Measurements from ENCODE around the gene ADAT3.

ADAT3 gene

GRCh38 chr19:1956868-1957492, 51.8 kb downstream of the ADAT3 start:
- DNase-seq (ENCODE audit: low read depth in 2 of 2), result no peak

- no peak for DNase-seq (ENCODE audit: low read depth in 2 of 2)
Observed at GRCh38 chr19:1957562-1958248, 52.5 kb downstream of the ADAT3 start.

GRCh38 chr19:1959928-1960589, 54.9 kb downstream of the ADAT3 start:
- DNase-seq (ENCODE audit: low read depth in 2 of 2), result no peak

- no peak for DNase-seq (ENCODE audit: low read depth in 2 of 2)
Observed at GRCh38 chr19:1961000-1961883, 56.0 kb downstream of the ADAT3 start.

- DNase-seq (ENCODE audit: low read depth in 2 of 2), result no peak
Observed at GRCh38 chr19:1962674-1963073, 57.5 kb downstream of the ADAT3 start.

Measured in stimulated activated CD8-positive, alpha-beta memory T cell treated with anti-CD3 and anti-CD28 coated beads, Interleukin-15, amount 100 ng/mL, for 4 hours (primary cell).